ENCODE measurements around the gene RHOB.
"Not testable (repeated sequence)": the region's sequence is repeated elsewhere in the genome, so short reads cannot be mapped to it uniquely, and the experiment has no call there.

RHOB gene

GRCh38 chr2:20451761-20452499, 5.1 kb downstream of the RHOB start:
- DNase-seq (ENCODE audit: low read depth in 2 of 2), result no peak

- DNase-seq (ENCODE audit: low read depth in 2 of 2), result no peak
These were observed 5.7 kb downstream of the RHOB start for GRCh38 chr2:20452551-20452950.

- no peak for DNase-seq (ENCODE audit: low read depth in 2 of 2)
These were observed 6.2 kb downstream of the RHOB start for GRCh38 chr2:20453087-20453486.

GRCh38 chr2:20454036-20454981, 7.4 kb downstream of the RHOB start:
- no peak for DNase-seq (ENCODE audit: low read depth in 2 of 2)

GRCh38 chr2:20455076-20455587, 8.3 kb downstream of the RHOB start:
- no peak for DNase-seq (ENCODE audit: low read depth in 2 of 2)

- no peak for DNase-seq (ENCODE audit: low read depth in 2 of 2)
These were observed 9.3 kb downstream of the RHOB start for GRCh38 chr2:20456116-20456571.

- DNase-seq (ENCODE audit: low read depth in 2 of 2), result no peak
These were observed 10.0 kb downstream of the RHOB start for GRCh38 chr2:20456636-20457426.

GRCh38 chr2:20457661-20458630, 11.1 kb downstream of the RHOB start:
- DNase-seq (ENCODE audit: low read depth in 2 of 2), result no peak

- DNase-seq (ENCODE audit: low read depth in 2 of 2), result not testable (repeated sequence)
These were observed 12.0 kb downstream of the RHOB start for GRCh38 chr2:20458737-20459484.

- no peak for DNase-seq (ENCODE audit: low read depth in 2 of 2)
These were observed 19.0 kb downstream of the RHOB start for GRCh38 chr2:20465716-20466394.

- no peak for DNase-seq (ENCODE audit: low read depth in 2 of 2)
These were observed 21.1 kb downstream of the RHOB start for GRCh38 chr2:20467789-20468548.

- DNase-seq (ENCODE audit: low read depth in 2 of 2), result no peak
These were observed 22.0 kb downstream of the RHOB start for GRCh38 chr2:20468549-20469500.

- DNase-seq (ENCODE audit: low read depth in 2 of 2), result no peak
These were observed 22.7 kb downstream of the RHOB start for GRCh38 chr2:20469595-20469994.

GRCh38 chr2:20470211-20470610, 23.3 kb downstream of the RHOB start:
- no peak for DNase-seq (ENCODE audit: low read depth in 2 of 2)

GRCh38 chr2:20471148-20471547, 24.3 kb downstream of the RHOB start:
- DNase-seq (ENCODE audit: low read depth in 2 of 2), result no peak

GRCh38 chr2:20471902-20472559, 25.2 kb downstream of the RHOB start:
- DNase-seq (ENCODE audit: low read depth in 2 of 2), result no peak

- no peak for DNase-seq (ENCODE audit: low read depth in 2 of 2)
These were observed 25.7 kb downstream of the RHOB start for GRCh38 chr2:20472569-20472968.
